NCI-H2081 treated with DMSO at 0.1 percent for 48 hours (cell line): ENCODE results near the gene CARD8.
A peak's percentile ranks its signal among the peaks of the same experiment; 100 is the strongest.

Source experiments
- DNase-seq: peaks from one replicate; lab custom pipeline; 2025; lab: John Stamatoyannopoulos, UW

Gene CARD8

DNA sequence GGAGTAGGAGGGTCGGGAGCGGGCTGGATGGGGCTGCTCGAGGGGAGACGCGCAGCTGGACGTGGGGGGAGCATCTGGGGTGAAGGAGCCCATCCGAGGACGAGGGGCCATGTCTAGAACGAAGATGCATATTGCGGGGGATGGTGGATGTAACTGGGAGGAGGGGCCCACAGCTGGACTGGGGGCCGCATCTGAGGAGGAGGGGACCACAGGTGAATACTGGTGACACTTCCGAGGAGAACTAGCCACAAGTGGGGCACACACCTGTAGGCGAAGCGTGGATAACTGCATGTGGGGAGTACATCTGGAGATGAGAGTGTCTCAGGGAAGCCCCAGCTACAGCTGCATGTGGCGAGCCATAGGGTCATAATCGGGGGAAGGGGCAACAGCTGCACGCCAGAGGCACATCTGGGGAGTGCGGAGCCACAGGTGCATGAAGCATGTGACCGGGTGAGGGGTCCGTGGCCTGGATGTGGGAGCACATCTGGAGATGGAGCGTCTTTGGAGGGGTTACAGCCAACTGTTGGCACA lies 84.8 kb downstream of the CARD8 start:
- DNase-seq, result no peak

DNA sequence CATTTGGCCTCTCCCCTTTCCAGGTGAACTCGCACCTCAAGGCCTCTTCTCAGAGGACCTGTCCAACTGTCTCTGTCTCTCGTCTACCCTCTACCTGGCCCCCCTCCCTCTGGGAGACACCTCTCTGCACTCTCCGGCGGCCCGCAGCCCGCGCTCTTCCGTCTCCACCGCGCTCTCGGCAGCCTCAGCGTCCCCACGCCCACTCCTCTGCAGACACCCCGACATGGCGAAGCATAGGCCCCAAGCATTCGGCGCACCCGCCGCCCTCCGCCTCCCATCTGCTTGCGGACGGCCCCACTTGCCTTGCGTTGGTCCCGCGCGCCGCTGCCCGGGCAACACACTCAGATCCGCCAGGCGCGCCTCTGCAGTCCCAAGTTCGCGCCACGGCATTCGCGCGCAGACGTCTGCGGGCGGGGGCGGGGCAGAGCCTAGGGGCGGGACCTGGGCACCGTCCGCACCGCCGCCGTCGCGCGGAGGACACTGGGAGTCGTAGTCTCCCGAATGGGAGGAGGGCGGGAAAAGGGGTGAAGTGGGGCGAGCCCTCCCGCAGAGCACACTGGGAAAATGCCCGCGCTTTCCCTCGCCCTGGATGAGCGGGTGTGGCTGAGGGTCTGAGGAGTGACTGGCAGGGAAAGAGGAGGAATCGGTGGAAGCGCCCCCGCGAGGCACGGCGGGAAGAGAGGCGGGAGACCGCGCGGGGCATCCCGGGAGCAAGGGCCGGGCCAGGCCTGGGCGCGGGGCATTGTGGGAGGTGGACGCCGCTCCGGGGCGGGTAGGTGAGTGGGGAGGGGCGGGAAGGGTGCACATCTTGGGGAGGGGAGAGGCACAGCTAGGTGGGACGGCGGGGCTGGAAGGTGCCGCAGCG lies 85.5 kb downstream of the CARD8 start, which contains the start of the genes LIG1 and ZSWIM9:
Gene LIG1 (minus strand): TSS at position 406 of the 865 bp plus-strand sequence. CDS start 4,778 bp downstream, outside the sequence.
Gene ZSWIM9 (plus strand): TSS at position 742 of the 865 bp plus-strand sequence. CDS start 1,123 bp downstream, outside the sequence.
- peak; percentile 68 for DNase-seq

DNA sequence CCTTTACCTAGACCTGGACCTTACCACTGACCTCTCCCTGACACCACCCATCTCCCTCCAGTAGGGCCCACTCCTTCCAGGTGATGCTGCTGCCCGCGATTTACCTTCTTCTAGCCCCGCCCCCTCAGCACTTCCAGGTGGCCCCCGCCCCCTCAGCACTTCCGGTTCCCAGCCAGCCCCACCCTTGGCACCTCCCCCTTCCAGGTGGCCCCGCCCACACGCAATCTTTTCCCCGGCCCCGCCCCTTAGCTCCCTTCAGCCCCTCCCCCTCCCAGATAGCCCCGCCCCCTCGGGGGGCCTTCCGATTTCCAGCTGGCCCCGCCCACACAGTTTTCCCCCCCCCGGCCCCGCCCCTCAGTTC lies 86.2 kb downstream of the CARD8 start:
- DNase-seq, result no peak

DNA sequence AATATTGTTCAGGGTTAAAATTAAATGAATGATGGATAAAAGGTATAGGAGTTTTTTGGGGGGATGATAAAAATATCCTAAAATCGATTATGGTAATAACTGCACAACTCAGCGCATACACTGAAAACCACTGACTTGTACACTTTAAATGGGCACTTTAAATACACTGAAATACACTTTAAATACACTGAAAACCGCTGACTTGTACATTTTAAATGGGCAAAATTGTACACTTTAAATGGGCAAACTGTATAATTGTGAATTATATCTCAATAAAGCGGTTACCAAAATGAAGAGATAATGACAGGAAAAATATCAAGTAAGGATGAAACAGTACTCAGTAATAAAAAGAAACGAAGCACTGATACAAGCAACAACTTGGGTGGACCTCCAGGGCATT lies 87.0 kb downstream of the CARD8 start:
- no peak for DNase-seq

DNA sequence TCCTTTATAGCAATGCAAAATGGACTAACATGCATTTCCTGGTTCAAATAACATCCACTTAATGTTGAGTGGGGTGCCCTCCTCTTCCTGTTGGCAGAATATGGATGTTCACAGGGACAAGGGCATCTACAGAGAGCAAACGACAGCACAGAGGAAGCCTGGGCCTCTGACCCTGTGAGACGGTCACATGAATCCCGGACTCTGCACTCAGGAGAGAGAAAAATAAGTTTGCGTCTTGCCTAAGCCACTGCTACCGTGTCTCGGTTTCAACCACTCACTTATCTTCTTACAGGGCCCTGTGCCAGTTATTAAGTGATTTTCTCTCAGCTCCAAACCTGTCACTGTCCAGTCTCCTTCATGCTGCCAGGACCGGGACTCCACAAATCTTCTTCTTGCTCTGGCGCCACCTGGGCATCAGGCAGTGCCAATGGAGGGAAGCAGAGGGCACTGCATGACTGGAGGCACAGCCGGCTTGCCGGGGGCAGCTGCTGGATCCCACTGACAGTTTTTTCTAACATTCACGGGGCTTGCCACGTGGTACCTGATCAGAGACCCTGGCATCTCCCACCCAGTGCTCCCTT lies 97.4 kb downstream of the CARD8 start:
- DNase-seq, result no peak
